NOMO-1 (cell line): ENCODE results near the gene ANKRD7.
"Not testable (repeated sequence)": the region's sequence is repeated elsewhere in the genome, so short reads cannot be mapped to it uniquely, and the experiment has no call there.

ENCODE experiments used
- DNase-seq, 2 experiments: peaks; one replicate each; lab custom pipeline; 2025; ENCODE audit not compliant: unreplicated experiment in 2 of 2; lab: John Stamatoyannopoulos, UW

The ANKRD7 gene

DNA sequence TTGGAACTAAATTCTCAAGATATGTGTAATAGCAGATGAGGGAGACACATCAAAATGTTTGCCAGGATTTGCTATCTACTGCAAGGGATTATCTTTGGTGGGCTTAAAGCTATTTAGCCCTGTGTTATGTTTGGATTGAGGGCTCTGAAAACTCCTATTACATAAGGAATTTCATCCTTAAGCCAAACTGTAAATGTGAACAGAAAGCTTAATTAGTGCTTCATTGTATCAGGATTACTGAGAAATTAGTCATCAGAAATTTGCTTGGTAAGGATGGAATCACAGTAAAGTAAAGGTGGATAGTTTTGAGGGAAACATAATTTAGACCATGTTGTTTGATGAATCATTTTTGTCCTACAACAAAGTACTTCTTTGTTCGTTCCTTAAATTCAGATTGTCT, 8.3 kb downstream of the ANKRD7 start:
- DNase-seq = no peak

DNA sequence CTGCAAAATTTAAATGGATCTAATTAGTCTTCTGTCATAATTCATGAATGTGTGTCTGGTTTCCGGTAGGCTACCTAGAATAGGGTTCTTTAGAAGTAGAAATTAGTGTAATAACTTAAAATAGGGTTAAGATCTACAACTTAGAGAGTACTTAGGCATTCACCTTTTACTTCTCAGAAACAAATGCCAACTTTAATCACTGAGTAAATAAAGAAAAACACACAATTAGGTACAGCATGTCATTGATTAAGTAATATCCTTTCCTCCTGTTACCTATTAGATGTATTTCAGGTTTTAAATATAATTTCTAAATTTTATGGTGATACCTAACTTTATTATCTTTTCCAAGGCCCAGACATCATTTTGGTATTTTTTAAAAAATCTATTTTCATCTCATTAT, 9.3 kb downstream of the ANKRD7 start:
- DNase-seq = no peak

DNA sequence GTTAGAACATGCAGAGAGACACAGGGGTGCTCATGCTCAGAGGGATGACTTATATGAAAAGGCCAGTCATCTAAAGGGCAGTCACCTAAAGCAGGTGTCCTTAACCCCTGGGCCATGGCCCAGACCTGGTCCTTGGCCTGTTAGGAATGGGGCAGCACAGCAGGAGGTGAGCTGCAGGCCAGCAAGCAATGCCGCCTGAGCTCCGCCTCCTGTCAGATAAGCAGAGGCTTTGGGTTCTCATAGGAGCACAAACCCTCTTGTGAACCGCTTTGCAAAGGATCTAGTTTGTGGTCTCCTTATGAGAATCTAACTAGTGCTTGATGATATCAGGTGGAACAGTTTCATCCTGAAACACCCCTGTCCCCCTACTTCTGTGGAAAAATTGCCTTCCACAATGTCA, 14.5 kb downstream of the ANKRD7 start:
- DNase-seq = no peak

DNA sequence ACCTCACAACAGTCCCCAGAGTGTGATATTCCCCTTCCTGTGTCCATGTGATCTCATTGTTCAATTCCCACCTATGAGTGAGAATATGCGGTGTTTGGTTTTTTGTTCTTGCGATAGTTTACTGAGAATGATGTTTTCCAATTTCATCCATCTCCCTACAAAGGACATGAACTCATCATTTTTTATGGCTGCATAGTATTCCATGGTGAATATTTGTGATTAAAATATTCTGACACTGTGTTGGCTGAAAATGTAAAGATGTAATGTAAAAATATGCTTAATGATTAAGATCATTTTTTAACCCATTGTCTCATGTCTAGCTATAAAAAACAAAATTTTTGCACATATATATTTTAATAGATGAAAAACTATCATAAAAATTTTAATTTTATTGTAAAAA, 15.8 kb downstream of the ANKRD7 start:
- DNase-seq = not testable (repeated sequence)

DNA sequence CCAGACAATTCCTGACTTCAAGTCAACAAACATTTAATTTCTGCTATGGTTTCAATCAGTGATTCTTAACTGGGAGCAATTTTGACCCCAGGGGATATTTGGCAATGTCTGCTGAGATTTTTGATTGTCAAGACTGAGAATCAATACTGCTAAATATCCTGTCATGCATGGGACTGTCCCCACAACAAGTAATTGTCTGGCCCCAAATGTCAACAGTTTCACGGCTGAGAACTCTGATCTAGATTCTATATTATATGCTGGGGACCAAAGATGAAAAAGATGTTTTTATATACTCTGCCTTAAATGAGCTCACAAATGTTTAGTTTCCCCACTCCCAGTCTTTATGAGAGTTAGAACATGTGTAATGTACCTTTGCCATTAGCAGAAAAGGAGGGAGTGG, 19.2 kb downstream of the ANKRD7 start:
- no peak for DNase-seq

DNA sequence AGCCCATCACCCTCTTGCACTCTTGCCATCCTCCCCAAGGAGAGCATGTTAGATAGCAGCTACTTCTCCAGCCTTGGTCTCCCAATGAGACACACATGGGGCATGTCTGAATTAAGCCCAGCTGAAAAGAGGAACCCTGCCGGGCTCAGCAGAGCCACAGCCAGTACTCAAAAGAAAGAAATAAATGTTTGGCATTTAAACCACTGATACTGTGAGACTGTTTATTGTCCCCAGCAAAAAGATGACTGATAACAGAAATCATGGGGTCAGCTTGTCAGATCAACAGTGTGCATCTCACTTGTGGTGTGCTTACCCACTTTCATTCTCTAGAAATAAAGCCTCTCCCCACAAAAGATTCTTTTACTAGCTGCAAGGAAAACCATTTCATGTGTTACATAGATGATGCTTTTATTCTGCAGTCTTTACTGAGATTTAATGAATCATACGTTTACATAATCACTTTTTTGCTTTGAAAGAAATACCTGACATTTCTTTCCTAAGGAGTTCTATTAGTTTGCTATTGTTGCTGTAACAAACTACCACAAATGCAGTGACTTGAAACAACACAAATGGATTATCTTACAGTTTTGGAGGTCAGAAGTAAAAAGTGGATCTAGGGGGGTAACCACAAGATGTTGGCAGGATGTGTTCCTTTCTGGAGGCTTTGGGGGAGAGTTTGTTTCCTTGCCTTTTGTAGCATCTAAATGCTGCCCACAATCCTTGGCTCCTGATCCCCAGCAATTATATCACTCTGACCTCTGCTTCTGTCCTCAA, 20.9 kb downstream of the ANKRD7 start:
- DNase-seq = no peak

DNA sequence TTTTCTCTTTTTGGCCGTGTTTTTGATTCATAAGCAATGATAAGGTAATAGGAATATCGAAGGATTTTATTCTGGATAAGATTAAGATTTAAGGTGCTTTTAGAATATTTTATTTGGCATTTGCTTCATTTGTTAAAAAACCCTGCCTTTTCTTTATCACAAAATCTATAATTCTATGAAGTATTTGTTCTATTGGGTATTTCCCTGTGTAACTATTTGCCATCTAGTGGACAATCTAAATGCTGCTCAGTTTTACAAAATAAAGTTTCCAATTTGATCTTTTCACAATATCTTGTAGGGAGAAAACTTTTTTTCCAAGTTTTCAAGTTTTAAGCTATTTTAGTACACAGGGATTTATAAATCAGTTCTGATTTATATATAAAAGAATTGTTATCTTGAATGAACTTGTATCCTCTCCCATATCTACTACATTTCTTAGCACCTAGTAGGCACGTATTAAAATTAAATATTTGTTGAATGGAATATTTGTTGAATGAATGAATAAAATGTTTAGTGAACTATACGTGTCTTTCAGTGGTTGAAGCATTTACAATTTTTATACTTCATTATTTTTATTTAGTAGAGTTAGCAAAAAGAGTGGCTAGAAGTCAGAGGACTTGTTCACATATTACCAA, 26.5 kb downstream of the ANKRD7 start:
- DNase-seq = no peak

DNA sequence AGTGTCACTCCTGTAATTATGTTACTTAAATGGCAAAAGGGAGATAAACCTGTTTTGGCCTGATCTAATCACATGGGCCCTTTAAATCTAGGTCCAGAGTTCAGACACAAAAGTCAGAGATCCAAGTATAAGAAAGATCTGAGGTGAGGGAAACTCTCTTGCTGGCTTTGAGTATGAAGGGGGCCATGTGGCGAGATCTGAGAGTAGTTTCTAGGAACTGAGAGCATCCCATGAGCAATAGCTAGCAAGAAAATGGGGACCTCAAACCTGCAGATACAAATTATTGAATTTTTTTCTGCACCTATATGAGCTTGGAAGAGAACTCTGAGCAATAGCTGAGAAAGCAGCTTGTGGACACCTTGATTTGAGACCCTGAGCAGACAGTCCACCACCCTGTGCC, 27.6 kb downstream of the ANKRD7 start:
- DNase-seq = no peak

DNA sequence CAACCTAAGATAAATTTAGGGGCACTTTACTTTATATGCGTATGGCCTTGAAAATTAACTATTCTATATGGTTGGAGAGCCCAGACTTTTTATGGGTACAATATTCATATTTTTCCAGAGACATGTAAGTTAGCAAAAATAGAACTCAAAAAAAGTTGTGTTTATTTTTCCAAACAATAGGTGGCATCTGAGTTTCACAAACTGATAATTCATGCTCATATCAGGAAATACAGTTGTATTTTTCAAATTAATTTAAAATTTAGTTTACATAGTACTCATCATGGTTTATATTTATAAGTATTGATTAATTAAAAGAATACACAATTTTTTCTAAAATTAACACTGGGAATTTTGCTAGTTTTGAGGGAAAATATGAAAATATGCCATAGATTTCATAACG, 34.6 kb downstream of the ANKRD7 start:
- DNase-seq = no peak

DNA sequence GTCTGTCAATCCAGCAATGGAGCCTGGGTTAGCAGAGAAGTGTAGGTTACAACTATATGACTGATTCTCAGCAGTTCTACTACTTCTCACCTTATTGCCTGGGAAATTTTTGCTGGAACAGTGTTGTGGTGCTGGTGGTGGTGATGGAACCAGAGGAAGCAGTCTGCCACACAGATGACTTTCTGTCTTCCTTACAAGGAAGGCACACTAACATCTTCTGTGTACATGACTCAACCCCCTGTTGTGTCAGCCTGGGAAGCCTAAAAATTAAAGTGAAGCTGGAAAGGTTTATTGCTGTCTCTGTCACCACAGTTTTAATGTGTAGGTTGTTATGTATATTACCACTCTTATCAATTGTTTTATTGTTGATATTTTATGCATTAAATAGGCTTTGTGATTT, 40.3 kb downstream of the ANKRD7 start:
- no peak for DNase-seq

DNA sequence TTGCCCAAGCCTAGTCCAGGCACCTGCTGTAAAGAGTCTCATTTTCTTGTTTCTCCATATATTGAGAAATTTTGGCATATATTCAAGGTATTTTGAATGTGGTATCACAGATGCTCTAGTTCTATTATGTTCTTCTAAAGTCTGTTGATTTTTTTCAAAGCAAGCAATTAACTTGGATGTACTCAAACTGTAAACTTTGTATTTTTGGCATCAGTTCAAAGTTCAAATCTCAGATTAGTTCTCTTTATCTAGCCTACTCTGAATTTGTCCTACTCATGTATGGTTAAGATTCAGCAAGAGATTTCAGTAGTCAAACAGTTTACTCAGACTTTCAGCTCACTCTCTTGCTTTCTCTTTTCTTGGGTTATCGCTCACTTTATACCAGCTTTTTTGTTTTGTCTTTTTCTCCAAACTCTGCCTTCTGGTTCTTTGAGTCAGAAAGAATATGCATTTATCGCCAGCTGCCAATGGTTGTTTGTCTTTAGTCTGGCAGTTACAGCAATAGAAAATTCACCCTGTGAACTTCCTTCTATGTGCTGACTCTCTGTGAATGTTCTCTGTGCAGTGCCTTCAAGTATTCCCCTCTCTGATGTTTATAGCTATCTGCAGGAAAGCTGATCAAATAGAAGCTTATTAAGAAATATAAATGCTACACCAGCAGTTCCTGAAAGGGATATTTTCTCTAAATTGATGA, 56.0 kb downstream of the ANKRD7 start:
- no peak for DNase-seq

DNA sequence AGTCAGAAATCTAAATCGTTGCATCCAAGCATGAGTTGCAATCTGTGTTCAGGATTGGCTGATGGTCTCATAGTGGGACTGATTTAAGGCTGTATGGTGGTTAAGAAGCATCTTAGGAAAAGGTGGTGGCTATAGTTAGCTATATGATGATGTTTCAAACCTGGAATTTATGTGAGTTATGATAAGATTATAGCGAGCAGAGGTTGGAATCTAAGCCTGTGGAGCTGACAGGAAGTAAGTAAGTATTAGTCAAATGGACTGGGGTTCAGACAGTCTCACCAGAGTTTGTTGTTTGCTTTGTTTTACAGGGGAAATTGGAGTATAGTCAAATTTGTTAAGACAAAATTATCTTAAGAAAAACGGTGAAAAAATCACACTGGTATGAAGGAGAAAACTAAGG, 56.7 kb downstream of the ANKRD7 start:
- DNase-seq = no peak

DNA sequence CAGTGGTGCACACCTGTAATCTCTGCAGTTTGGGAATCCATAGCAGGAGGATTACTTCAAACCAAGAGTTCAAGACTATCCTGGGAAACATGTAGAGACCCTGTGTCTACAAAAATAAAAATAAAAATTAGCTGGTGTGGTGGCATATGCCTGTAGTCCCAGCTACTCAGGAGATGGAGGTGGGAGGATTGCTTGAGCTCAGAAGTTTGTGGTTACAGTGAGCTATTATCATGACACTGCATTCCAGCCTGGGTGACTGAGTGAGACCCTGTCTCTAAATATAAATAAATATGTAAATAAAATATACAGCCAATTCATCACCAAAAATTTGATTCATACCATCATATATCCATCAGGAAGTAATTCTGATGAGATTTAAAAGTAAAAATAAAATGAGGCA, 60.9 kb downstream of the ANKRD7 start:
- DNase-seq = no peak

DNA sequence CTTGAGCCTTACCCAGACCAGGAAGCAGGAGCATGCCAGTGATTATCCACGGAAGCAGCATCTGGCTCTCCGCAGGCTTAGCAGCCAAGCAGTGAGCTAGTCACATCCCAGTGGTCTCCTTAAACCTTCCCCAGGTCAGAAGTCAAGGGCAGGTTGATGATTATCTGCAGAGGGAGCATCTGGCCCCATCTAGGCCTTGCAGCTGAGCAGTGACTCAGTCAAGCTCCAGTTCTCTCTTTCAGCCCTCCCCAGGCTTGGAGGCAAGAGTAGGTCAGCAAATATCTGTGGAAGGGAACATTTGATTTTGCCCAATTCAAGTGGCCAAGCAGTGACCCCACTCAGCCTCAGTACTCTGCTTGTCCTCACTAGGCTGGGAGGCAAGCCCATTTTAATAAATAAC, 61.6 kb downstream of the ANKRD7 start:
- no peak for DNase-seq

DNA sequence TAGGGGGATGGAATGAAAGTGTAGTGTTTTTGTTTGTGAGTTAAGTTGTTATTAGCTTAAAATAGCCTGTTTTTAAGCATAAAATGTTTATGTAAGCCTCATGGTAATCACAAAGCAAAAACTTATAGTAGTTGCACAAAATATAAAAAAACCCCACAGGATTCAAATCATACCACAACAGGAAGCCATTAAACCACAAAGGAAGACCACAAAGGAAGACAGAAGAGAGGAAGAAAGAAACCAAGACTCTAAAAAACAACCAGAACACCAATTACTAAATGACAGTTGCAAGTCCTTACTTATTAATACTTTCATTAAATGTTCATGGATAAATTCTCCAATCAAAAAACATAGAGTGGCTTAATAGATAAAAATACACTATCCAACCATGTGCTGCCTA, 63.6 kb downstream of the ANKRD7 start:
- peak in 1 of 2 experiments; percentile 36 for DNase-seq

DNA sequence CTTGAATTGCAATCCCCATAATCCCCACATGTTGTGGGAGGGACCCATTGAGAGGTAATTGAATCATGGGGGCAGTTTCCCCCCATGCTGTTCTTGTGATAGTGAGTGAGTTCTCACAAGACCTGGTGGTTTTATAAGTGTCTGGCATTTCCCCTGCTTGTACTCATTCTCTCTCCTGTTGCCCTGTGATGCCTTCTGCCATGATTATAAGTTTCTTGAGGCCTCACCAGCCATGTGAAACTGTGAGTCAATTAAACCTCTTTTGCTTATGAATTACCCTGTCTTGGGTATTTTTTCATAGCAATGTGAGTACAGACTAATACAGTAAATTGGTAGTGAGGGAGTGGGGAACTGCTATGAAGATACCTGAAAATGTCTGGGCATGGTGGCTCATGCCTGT, 65.0 kb downstream of the ANKRD7 start:
- no peak for DNase-seq
